Stimulated activated CD8-positive, alpha-beta memory T cell treated with anti-CD3 and anti-CD28 coated beads, Interleukin-7, amount 100 ng/mL, for 24 hours (primary cell): ENCODE measurements around the gene DNAI2.

ENCODE experiments used
- DNase-seq: peaks from one replicate; pipeline ENCODE4 v3.0.0-alpha.2; 2020; ENCODE audit warnings: low read depth

DNAI2 gene

GRCh38 chr17:74339537-74340195, 65.6 kb downstream of the DNAI2 start:
- DNase-seq: no peak

DNA sequence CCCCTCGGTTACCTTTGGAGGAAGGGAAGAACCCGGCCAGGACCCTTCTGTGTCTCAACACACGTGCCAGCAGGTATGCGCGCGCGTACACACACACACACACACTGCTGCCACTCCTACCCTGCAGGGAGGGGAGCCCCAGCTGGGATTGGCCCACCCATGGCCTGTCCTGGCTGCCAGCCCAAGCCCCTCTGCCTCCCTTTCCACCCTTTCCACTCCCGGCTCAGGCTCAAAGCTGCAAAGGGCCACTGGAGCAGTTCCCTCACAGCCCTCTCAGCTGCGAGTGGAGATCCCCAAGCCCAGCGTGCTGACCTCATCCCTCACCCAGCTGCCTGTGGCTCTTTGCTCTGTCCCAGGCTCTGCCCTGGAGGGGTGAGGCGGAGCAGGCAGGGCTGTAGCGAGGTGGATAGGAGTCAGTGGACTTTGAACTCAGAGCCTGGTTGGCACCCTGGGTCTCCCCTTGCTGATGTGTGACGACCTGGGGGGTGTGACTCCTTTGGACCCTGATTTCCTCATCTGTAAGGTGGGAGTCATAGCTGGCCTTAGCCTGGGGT, 66.5 kb downstream of the DNAI2 start:
- DNase-seq: no peak

DNA sequence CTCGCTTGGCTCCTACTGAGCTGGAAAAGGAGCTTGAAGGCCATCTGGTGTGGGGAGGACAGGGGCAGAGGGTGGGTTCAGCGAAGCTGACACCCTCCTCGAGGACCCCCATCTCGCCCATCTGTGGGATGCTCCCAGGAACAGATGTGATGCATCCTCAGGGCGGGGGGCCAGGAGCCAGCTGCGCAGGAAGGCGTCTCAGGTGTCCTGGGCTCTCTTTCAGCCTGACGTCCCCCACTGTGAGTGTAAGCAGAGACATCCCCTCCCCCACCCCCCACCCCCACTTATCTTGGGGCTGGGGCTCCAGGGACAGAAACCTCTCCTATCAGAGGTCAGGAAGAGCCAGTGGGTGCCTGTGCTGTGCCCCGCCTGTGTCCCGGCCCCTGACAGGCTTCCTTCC, 68.2 kb downstream of the DNAI2 start:
- DNase-seq: no peak

DNA sequence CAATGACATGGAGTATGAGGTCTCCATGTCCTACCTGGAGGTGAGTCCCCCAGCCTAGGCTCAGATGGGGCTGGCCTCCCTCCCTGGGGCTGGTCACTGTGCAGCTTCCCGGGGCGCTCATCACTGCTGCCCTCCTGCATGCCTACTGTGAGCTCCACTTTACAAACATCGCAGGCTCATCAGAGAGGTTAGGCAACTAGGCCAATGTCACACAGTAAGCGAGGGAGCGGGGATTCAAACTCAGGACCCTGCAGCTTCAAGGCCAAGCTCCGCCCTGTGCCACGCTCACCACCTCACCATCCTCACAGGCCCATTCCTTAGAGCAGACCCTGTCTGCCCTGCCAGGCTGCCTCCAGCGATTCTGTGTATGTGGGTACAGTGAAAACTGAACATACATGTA, 69.1 kb downstream of the DNAI2 start:
- DNase-seq: no peak

DNA sequence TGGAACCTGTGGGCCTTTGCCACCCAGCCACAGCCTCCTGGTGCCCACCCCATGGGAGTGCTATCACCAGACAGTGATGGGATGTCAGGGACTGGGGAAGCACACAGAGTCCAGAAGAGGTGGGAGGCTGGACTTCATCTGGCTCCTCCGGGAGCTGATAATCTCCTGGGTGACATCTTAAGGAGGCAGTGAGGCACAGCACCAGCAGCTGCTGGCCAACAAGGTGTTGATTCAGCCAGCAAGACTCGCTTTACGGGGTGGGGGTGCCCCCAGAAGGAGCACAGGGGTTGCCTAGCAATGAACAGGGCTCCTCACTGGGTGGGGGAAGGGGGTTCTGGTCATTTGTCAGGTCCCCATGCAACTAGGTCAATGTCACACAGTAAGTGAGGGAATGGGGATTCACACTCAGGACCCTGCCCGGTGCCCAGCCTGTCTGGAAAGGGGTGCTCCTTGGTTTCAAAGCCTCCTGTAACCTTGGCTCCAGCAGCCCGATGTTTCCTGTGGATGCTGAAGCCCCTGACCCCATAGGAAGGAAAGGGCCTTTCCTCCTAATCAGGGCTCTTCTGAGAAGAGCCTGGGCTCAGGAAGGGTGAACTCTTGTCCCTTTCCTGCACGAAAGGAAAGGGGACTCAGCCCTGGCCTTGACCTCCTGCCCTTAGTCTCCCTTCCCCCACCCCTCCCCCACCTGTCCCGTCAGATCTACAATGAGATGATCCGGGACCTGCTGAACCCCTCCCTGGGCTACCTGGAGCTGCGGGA, 69.7 kb downstream of the DNAI2 start:
- no peak for DNase-seq

GRCh38 chr17:74344658-74345057, 70.6 kb downstream of the DNAI2 start:
- no peak for DNase-seq

DNA sequence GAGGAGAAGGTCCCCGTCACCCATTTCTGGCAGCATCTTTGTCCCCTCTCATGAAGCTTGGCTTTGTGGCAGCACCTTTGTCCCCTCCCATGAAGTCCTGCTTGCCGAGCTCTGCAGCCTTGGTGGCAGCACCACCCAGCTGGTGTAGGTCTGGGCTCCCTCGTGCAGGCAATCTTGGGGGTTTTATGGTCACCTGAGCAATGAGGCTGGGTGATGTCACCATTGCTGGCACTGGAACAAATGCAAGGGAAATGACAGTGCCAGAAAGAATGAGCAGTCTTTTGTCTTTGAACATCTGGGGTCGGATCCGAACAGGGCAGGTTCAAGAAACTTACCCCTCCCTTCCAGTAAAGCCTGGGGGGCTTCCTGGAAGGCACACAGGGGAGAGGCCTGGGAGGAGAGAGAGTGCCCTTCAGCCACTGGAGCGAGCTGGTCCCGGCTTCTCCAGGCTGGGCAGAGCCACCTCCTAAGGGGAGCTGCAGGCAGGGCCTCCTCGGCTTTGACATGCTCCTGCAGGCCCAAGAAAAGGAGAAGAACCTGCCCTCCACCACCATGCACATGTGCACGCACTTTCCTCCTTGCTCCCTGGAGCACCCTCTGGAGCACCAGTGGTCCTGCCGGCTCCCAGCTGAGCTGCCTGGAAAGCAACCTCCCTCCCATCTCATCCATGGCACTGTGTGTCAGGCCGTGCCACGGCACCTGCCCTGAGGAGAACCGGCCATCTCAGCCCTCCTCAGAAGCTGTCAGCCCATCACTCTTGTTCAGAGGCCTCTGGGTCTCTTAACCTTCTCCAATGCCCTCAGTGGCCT, 71.6 kb downstream of the DNAI2 start:
- no peak for DNase-seq

DNA sequence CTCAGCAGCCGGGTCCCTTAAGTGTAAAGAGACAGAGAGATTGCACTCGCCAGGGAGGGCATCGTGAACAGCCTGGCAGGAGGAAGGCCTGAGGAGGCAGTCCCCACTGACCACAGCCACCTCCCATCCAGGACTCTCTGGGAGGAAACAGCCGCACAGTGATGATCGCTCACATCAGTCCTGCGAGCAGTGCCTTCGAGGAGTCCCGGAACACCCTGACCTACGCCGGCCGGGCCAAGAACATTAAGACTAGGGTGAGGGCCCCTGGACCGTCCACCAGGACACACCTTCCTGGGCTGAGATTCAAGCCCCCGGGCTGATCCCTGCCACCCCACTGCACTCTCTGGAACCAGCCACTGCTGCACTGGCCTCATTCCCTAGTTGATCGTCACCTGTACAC, 73.6 kb downstream of the DNAI2 start:
- no peak for DNase-seq

- DNase-seq: no peak
Observed at GRCh38 chr17:74349120-74349519, 75.1 kb downstream of the DNAI2 start.

DNA sequence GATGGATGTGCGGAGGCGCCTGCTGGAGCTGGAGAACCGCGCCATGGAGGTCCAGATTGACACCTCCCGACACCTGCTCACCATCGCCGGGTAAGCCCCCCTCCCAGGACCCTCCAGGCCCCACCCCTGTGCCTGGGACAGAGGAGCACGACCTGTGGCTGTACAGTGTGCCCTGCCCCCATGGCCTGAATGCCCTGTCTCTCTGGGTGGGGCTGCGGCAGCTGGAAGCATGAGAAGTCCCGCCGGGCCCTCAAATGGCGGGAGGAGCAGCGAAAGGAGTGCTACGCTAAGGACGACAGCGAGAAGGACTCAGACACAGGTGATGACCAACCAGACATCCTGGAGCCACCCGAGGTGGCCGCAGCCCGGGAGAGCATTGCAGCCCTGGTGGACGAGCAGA, 76.5 kb downstream of the DNAI2 start:
- DNase-seq: no peak

GRCh38 chr17:74351552-74352210, 77.6 kb downstream of the DNAI2 start:
- no peak for DNase-seq

DNA sequence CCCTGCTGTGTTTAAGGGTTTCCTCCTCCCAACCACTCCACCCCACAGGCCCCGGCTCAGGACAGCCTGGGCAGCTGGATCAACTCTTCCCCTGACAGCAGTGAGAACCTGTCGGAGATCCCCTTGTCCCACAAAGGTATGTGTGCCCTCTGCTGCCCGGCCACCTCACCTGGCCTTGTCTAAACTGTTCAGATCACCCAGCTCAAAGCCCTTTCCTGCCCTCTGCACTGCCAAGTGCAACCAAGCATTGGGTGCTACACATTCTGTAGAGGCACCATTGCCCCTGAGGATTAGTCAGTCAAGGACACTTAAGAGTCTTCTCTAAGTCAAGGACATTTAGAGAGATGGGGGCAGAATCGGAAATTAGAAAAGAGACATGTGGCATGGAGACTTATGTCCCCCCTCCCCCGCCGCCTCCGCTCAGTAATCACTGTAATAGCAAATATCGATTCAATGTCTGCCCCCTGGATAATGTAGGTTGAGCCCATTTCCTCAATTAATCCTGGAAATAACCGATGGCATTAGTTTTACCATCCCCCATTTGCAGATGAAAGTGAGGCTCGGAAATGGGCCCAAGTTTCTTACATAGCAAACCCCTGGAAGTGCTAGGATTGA, 79.5 kb downstream of the DNAI2 start:
- no peak for DNase-seq

DNA sequence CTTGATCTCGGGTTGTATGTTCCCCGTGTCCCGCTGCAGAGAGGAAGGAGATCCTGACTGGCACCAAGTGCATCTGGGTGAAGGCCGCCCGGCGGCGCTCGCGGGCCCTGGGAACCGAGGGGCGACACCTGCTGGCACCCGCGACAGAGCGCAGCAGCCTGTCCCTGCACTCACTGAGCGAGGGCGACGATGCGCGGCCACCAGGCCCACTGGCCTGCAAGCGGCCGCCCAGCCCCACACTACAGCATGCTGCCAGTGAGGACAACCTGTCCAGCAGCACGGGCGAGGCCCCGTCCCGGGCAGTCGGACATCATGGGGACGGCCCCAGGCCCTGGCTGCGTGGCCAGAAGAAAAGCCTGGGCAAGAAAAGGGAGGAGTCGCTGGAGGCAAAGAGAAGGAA, 80.1 kb downstream of the DNAI2 start:
- peak; percentile 37 for DNase-seq

- no peak for DNase-seq
Observed at GRCh38 chr17:74354561-74354960, 80.5 kb downstream of the DNAI2 start.

- no peak for DNase-seq
Observed at GRCh38 chr17:74355065-74355464, 81.0 kb downstream of the DNAI2 start.

- no peak for DNase-seq
Observed at GRCh38 chr17:74356646-74357465, 82.8 kb downstream of the DNAI2 start.

GRCh38 chr17:74357466-74357809, 83.4 kb downstream of the DNAI2 start:
- DNase-seq: no peak

DNA sequence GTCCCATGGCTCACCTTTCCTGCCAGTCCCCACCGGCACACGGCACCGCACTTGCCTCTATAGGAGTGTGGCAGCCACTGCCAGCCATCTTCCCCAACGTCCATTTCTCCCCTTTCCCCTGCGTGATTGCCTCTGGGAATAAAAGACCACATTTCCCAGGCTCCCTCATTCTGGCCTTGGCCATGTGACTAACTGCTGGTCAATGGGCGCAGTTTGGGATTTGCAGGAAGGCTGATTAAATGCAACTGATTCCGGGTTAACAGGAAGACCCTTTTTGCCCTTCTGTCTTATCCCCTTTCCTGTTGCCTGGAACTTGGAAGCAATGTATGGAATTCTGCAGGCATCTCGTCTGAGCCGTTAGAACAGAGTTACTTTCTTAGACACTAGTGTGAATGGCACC, 84.7 kb downstream of the DNAI2 start:
- no peak for DNase-seq

GRCh38 chr17:74359916-74360315, 85.9 kb downstream of the DNAI2 start:
- no peak for DNase-seq

GRCh38 chr17:74360899-74361229, 86.8 kb downstream of the DNAI2 start:
- no peak for DNase-seq
